HEK293 (cell line): Measurements from ENCODE around the gene STON2.

ENCODE experiments used
- HOXA7 ChIP-seq: sonication (generic); formaldehyde crosslinking; IDR thresholded peaks from 2 replicates; pipeline ENCODE4 v1.8.1; 2022; ENCODE audit warnings: missing genetic modification reagents, borderline replicate concordance
- ZBTB8A ChIP-seq: fragments of 450-650 bp; formaldehyde crosslinking; IDR thresholded peaks from 2 replicates; pipeline ENCODE4 v1.5.1; 2016; ENCODE audit warnings: missing biosample characterization, missing genetic modification characterization
- ZNF121 ChIP-seq: fragments of 450-650 bp; formaldehyde crosslinking; IDR thresholded peaks from 2 replicates; pipeline ENCODE4 v1.5.1; 2016; ENCODE audit warnings: missing biosample characterization, missing genetic modification characterization
- ZNF16 ChIP-seq: fragments of 450-650 bp; formaldehyde crosslinking; IDR thresholded peaks from 2 replicates; pipeline ENCODE4 v1.5.1; 2016; ENCODE audit warnings: low read depth, missing biosample characterization, missing genetic modification characterization
- ZNF274 ChIP-seq, 2 experiments: fragments of 200-500 bp in 1 of 2; fragments of 450-650 bp in 1 of 2; sonication (Bioruptor generic) in 1 of 2; formaldehyde crosslinking in 1 of 2; IDR thresholded peaks; 2 replicates each; pipeline versions ENCODE4 v1.5.1 to v1.6.1; 2014 to 2016; ENCODE audit warnings: borderline replicate concordance in 1 of 2, inconsistent platforms in 1 of 2, low read length in 1 of 2, missing biosample characterization in 1 of 2, missing genetic modification characterization in 1 of 2
- ZNF302 ChIP-seq: fragments of 450-650 bp; formaldehyde crosslinking; IDR thresholded peaks from 2 replicates; pipeline ENCODE4 v1.5.1; 2016; ENCODE audit warnings: missing biosample characterization, missing genetic modification characterization, low read depth
- ZNF629 ChIP-seq: fragments of 450-650 bp; formaldehyde crosslinking; IDR thresholded peaks from 2 replicates; pipeline ENCODE4 v1.5.1; 2017; ENCODE audit warnings: missing biosample characterization, missing genetic modification characterization
- ZNF785 ChIP-seq: fragments of 450-650 bp; formaldehyde crosslinking; IDR thresholded peaks from 2 replicates; pipeline ENCODE4 v1.5.1; 2016; ENCODE audit warnings: missing biosample characterization, missing genetic modification characterization
- TF ChIP-seq, protein P1 (sequence below): fragments of 450-650 bp; formaldehyde crosslinking; IDR thresholded peaks from 2 replicates; pipeline ENCODE4 v1.5.1; 2016; ENCODE audit warnings: missing biosample characterization, missing genetic modification characterization
- TF ChIP-seq, protein P2 (sequence below): fragments of 450-650 bp; formaldehyde crosslinking; IDR thresholded peaks from 2 replicates; pipeline ENCODE4 v1.5.1; 2017; ENCODE audit warnings: missing biosample characterization, missing genetic modification characterization
- TF ChIP-seq, protein P3 (sequence below): sonication (generic); formaldehyde crosslinking; IDR thresholded peaks from 2 replicates; pipeline ENCODE4 v1.8.1; 2022; ENCODE audit warnings: mild to moderate bottlenecking, moderate library complexity, missing genetic modification reagents
- TF ChIP-seq, protein P4 (sequence below): fragments of 450-650 bp; formaldehyde crosslinking; IDR thresholded peaks from 2 replicates; pipeline ENCODE4 v1.5.0; 2017; ENCODE audit warnings: missing biosample characterization, missing genetic modification characterization, borderline replicate concordance

DNA sequence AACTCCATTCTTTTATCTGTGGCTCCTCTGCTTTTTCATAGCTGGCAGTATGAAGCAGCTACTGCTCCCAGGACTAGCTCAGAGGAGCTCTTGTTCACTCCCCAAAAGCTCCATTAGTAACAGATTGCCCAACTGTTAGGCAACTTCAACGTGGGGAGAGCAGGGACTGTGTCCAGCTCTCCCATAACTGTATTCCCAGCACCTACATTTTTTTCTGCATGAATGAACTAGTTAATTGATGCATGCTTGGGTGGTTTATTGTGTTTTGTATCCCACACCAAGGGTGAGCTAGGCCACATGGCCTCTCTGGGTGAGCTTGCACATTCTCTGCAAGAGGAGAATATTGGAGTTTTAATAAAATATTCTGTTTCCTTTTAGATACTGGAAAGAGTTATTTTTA is 15.2 kb downstream of the STON2 start:
- TF ChIP-seq, protein P1, sequence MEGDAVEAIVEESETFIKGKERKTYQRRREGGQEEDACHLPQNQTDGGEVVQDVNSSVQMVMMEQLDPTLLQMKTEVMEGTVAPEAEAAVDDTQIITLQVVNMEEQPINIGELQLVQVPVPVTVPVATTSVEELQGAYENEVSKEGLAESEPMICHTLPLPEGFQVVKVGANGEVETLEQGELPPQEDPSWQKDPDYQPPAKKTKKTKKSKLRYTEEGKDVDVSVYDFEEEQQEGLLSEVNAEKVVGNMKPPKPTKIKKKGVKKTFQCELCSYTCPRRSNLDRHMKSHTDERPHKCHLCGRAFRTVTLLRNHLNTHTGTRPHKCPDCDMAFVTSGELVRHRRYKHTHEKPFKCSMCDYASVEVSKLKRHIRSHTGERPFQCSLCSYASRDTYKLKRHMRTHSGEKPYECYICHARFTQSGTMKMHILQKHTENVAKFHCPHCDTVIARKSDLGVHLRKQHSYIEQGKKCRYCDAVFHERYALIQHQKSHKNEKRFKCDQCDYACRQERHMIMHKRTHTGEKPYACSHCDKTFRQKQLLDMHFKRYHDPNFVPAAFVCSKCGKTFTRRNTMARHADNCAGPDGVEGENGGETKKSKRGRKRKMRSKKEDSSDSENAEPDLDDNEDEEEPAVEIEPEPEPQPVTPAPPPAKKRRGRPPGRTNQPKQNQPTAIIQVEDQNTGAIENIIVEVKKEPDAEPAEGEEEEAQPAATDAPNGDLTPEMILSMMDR (tag by site-specific recombination): no peak
- TF ChIP-seq ZNF16 (tag by site-specific recombination) (no peak), ZNF274 (IDR thresholded peaks at IDR 0.05; ENCODE audit: low read length) (no peak), ZNF274 (tag by site-specific recombination; IDR thresholded peaks at IDR 0.05; ENCODE audit: borderline replicate concordance) (no peak), ZNF785 (tag by site-specific recombination) (no peak), ZNF121 (no peak), HOXA7 (no peak), ZBTB8A (tag by site-specific recombination) (no peak), ZNF629 (tag by site-specific recombination) (no peak), ZNF302 (tag by site-specific recombination) (no peak)
- TF ChIP-seq, protein P2, sequence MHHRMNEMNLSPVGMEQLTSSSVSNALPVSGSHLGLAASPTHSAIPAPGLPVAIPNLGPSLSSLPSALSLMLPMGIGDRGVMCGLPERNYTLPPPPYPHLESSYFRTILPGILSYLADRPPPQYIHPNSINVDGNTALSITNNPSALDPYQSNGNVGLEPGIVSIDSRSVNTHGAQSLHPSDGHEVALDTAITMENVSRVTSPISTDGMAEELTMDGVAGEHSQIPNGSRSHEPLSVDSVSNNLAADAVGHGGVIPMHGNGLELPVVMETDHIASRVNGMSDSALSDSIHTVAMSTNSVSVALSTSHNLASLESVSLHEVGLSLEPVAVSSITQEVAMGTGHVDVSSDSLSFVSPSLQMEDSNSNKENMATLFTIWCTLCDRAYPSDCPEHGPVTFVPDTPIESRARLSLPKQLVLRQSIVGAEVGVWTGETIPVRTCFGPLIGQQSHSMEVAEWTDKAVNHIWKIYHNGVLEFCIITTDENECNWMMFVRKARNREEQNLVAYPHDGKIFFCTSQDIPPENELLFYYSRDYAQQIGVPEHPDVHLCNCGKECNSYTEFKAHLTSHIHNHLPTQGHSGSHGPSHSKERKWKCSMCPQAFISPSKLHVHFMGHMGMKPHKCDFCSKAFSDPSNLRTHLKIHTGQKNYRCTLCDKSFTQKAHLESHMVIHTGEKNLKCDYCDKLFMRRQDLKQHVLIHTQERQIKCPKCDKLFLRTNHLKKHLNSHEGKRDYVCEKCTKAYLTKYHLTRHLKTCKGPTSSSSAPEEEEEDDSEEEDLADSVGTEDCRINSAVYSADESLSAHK (tag by site-specific recombination): no peak
- TF ChIP-seq, protein P3, sequence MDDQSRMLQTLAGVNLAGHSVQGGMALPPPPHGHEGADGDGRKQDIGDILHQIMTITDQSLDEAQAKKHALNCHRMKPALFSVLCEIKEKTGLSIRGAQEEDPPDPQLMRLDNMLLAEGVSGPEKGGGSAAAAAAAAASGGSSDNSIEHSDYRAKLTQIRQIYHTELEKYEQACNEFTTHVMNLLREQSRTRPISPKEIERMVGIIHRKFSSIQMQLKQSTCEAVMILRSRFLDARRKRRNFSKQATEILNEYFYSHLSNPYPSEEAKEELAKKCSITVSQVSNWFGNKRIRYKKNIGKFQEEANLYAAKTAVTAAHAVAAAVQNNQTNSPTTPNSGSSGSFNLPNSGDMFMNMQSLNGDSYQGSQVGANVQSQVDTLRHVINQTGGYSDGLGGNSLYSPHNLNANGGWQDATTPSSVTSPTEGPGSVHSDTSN (CRISPR knock-in tag): no peak
- TF ChIP-seq, protein P4, sequence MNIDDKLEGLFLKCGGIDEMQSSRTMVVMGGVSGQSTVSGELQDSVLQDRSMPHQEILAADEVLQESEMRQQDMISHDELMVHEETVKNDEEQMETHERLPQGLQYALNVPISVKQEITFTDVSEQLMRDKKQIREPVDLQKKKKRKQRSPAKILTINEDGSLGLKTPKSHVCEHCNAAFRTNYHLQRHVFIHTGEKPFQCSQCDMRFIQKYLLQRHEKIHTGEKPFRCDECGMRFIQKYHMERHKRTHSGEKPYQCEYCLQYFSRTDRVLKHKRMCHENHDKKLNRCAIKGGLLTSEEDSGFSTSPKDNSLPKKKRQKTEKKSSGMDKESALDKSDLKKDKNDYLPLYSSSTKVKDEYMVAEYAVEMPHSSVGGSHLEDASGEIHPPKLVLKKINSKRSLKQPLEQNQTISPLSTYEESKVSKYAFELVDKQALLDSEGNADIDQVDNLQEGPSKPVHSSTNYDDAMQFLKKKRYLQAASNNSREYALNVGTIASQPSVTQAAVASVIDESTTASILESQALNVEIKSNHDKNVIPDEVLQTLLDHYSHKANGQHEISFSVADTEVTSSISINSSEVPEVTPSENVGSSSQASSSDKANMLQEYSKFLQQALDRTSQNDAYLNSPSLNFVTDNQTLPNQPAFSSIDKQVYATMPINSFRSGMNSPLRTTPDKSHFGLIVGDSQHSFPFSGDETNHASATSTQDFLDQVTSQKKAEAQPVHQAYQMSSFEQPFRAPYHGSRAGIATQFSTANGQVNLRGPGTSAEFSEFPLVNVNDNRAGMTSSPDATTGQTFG (tag by site-specific recombination): no peak
